HepG2 (cell line): ENCODE data around the gene TMEM187. TPM values are rescaled to one million over a fixed set of nuclear protein-coding genes. Genes with fewer than 3 reads are reported as not detected.

ENCODE experiments used
- AKAP8 ChIP-seq: sonication (generic); formaldehyde crosslinking; IDR thresholded peaks from 2 replicates; pipeline ENCODE4 v1.5.1; 2020; ENCODE audit warnings: mild to moderate bottlenecking, missing genetic modification reagents
- ARNT2 ChIP-seq: sonication (generic); formaldehyde crosslinking; IDR thresholded peaks from 2 replicates; pipeline ENCODE4 v1.8.0; 2022; ENCODE audit warnings: mild to moderate bottlenecking, low read depth, missing genetic modification reagents, moderate library complexity
- CCDC6 ChIP-seq: sonication (generic); formaldehyde crosslinking; IDR thresholded peaks from 2 replicates; pipeline ENCODE4 v1.8.1; 2022; ENCODE audit warnings: mild to moderate bottlenecking, missing genetic modification reagents, moderate library complexity
- E2F2 ChIP-seq: sonication (generic); formaldehyde crosslinking; IDR thresholded peaks from 2 replicates; pipeline ENCODE4 v1.4.0; 2020; ENCODE audit warnings: missing genetic modification reagents, borderline replicate concordance
- ELF3 ChIP-seq: IDR thresholded peaks from 2 replicates; pipeline ENCODE4 v1.6.1; 2016; ENCODE audit warnings: missing genetic modification reagents, missing compliant biosample characterization
- NCOR1 ChIP-seq: fragments of 200-600 bp; sonication (generic); IDR thresholded peaks from 2 replicates; pipeline ENCODE4 v1.7.0; 2017; ENCODE audit warnings: antibody characterized with exemption, low read length, borderline replicate concordance
- NR2F6 ChIP-seq, 2 experiments: IDR thresholded peaks; 2 replicates each; pipeline ENCODE4 v1.6.1; 2016; ENCODE audit warnings: antibody characterized with exemption in 1 of 2, mild to moderate bottlenecking in 1 of 2
- RCOR2 ChIP-seq: IDR thresholded peaks from 2 replicates; pipeline ENCODE4 v1.6.1; 2016; ENCODE audit warnings: missing biosample characterization, missing genetic modification reagents
- RXRB ChIP-seq: IDR thresholded peaks from 2 replicates; pipeline ENCODE4 v1.6.1; 2016; ENCODE audit warnings: borderline replicate concordance, missing genetic modification reagents, missing compliant biosample characterization
- SAP130 ChIP-seq: IDR thresholded peaks from 2 replicates; pipeline ENCODE4 v1.6.1; 2016; ENCODE audit warnings: low read depth
- SNAPC4 ChIP-seq: sonication (generic); formaldehyde crosslinking; IDR thresholded peaks from 2 replicates; pipeline ENCODE4 v1.4.0; 2020; ENCODE audit warnings: mild to moderate bottlenecking, missing genetic modification reagents
- ZFP90 ChIP-seq: sonication (generic); formaldehyde crosslinking; IDR thresholded peaks from 2 replicates; pipeline ENCODE4 v1.8.0; 2022; ENCODE audit warnings: missing genetic modification reagents, mild to moderate bottlenecking, inconsistent platforms, borderline replicate concordance
- ZNF430 ChIP-seq: sonication (generic); formaldehyde crosslinking; IDR thresholded peaks from 2 replicates; pipeline ENCODE4 v1.9.0; 2021; ENCODE audit warnings: mild to moderate bottlenecking, missing genetic modification reagents
- polyA plus RNA-seq, 8 experiments: library from polyadenylated mRNA; depleted of rRNA in 3 of 8; stranded (reverse) in 7 of 8; unstranded in 1 of 8; fragments of >200 nt; fragmentation: Illumina TruSeq in 4 of 8; extraction: Trizol in 4 of 8; gene quantifications; 2 replicates each; pipeline versions ENCODE4 v1.2.1 to v1.2.3, GENCODE V29; 2011 to 2016; ENCODE audit warnings: low read depth in 4 of 8, missing spikeins in 1 of 8, mixed read lengths in 1 of 8; ENCODE audit not compliant: insufficient read depth in 1 of 8
- total RNA-seq, 5 experiments: library from RNA; depleted of rRNA; stranded (reverse); fragments of >200 nt; fragmentation: Illumina TruSeq; extraction: Trizol; gene quantifications; 2 replicates each; pipeline ENCODE4 v1.2.3, GENCODE V29; 2016; ENCODE audit warnings: low read depth in 1 of 5
- TF ChIP-seq, protein P1 (sequence below): sonication (generic); formaldehyde crosslinking; IDR thresholded peaks from 2 replicates; pipeline ENCODE4 v1.9.0; 2021; ENCODE audit warnings: missing genetic modification reagents, borderline replicate concordance
- TF ChIP-seq, protein P2 (sequence below): sonication (generic); formaldehyde crosslinking; IDR thresholded peaks from 2 replicates; pipeline ENCODE4 v1.4.0; 2020; ENCODE audit warnings: missing genetic modification reagents, mild to moderate bottlenecking, borderline replicate concordance
- TF ChIP-seq, protein P3 (sequence below): sonication (generic); formaldehyde crosslinking; IDR thresholded peaks from 2 replicates; pipeline ENCODE4 v1.4.0; 2020; ENCODE audit warnings: missing genetic modification reagents

The TMEM187 gene
- total and polyA plus RNA-seq, 2 of the 13 experiments (the other 11 are each of a cell fraction or from before 2014, with no cell fraction given), result 2.2 to 6.2 TPM

DNA sequence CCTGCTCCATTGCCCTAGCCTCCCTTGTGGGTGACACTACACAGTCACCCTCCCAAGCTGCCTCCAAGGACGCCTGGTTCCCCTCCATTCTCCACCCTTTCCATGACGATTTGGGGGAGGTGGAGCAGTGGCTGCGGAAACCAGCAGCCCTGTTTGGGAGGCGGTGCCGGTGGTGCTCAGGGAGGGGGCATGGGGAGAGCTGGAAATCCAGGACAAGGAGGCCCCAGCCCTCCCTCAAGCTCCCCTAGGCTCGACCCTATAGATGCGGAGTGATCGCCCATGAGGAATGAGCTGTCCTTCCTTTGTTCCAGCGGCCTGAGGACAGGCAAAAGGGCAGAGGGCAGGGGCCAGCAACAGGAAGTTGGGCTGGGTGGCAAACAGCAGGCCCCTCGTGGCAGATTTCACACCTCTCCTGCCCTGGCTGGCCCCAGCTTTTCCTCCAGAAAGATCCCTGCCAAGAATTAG lies 24.5 kb upstream of the TMEM187 start (continued):
- TF ChIP-seq SNAPC4 (CRISPR knock-in tag) (no peak), ZNF430 (CRISPR knock-in tag) (peak; percentile 26; the same call in 1 of the 2 replicates), SAP130 (CRISPR knock-in tag) (peak; percentile 45), ARNT2 (CRISPR knock-in tag) (no peak), NR2F6 (IDR thresholded peaks at IDR 0.05) (peak; percentile 86), NR2F6 (CRISPR knock-in tag; IDR thresholded peaks at IDR 0.05) (peak; percentile 88), NCOR1 (no peak), RXRB (CRISPR knock-in tag) (0 out of 2 replicates have a peak, but pooled peaks have one; percentile 26), AKAP8 (no peak), CCDC6 (CRISPR knock-in tag) (no peak), RCOR2 (CRISPR knock-in tag) (no peak), ELF3 (CRISPR knock-in tag) (peak; percentile 40; the same call in 1 of the 2 replicates), E2F2 (CRISPR knock-in tag) (no peak), ZFP90 (0 out of 2 replicates have a peak, but pooled peaks have one; percentile 4)
- TF ChIP-seq, protein P1, sequence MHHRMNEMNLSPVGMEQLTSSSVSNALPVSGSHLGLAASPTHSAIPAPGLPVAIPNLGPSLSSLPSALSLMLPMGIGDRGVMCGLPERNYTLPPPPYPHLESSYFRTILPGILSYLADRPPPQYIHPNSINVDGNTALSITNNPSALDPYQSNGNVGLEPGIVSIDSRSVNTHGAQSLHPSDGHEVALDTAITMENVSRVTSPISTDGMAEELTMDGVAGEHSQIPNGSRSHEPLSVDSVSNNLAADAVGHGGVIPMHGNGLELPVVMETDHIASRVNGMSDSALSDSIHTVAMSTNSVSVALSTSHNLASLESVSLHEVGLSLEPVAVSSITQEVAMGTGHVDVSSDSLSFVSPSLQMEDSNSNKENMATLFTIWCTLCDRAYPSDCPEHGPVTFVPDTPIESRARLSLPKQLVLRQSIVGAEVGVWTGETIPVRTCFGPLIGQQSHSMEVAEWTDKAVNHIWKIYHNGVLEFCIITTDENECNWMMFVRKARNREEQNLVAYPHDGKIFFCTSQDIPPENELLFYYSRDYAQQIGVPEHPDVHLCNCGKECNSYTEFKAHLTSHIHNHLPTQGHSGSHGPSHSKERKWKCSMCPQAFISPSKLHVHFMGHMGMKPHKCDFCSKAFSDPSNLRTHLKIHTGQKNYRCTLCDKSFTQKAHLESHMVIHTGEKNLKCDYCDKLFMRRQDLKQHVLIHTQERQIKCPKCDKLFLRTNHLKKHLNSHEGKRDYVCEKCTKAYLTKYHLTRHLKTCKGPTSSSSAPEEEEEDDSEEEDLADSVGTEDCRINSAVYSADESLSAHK, result no peak
- TF ChIP-seq, protein P2, sequence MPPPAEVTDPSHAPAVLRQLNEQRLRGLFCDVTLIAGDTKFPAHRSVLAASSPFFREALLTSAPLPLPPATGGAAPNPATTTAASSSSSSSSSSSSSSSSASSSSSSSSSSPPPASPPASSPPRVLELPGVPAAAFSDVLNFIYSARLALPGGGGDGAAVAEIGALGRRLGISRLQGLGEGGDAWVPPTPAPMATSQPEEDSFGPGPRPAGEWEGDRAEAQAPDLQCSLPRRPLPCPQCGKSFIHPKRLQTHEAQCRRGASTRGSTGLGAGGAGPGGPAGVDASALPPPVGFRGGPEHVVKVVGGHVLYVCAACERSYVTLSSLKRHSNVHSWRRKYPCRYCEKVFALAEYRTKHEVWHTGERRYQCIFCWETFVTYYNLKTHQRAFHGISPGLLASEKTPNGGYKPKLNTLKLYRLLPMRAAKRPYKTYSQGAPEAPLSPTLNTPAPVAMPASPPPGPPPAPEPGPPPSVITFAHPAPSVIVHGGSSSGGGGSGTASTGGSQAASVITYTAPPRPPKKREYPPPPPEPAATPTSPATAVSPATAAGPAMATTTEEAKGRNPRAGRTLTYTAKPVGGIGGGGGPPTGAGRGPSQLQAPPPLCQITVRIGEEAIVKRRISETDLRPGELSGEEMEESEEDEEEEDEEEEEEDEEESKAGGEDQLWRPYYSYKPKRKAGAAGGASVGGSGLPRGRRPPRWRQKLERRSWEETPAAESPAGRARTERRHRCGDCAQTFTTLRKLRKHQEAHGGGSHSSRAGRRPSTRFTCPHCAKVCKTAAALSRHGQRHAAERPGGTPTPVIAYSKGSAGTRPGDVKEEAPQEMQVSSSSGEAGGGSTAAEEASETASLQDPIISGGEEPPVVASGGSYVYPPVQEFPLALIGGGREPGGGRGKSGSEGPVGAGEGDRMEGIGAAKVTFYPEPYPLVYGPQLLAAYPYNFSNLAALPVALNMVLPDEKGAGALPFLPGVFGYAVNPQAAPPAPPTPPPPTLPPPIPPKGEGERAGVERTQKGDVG, result peak; percentile 45; the same call in 1 of the 2 replicates
- TF ChIP-seq, protein P3, sequence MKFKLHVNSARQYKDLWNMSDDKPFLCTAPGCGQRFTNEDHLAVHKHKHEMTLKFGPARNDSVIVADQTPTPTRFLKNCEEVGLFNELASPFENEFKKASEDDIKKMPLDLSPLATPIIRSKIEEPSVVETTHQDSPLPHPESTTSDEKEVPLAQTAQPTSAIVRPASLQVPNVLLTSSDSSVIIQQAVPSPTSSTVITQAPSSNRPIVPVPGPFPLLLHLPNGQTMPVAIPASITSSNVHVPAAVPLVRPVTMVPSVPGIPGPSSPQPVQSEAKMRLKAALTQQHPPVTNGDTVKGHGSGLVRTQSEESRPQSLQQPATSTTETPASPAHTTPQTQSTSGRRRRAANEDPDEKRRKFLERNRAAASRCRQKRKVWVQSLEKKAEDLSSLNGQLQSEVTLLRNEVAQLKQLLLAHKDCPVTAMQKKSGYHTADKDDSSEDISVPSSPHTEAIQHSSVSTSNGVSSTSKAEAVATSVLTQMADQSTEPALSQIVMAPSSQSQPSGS (CRISPR knock-in tag), result no peak
